Spleen (tissue), 7 donors: ENCODE measurements around the gene MT1A.

ENCODE experiments used
- CTCF ChIP-seq, 11 experiments: fragments of 200-600 bp in 7 of 11; fragments of 450-650 bp in 4 of 11; sonication (generic) in 4 of 11; IDR thresholded peaks in 8 of 11; conservative IDR thresholded peaks in 3 of 11; 1 replicate in 7 of 11; 2 replicates in 4 of 11; pipeline versions ENCODE4 v1.4.0 to v1.8.0; 2016 to 2021; ENCODE audit warnings: antibody characterized with exemption in 11 of 11, inconsistent platforms in 4 of 11, mild to moderate bottlenecking in 1 of 11
- POLR2A ChIP-seq, 3 donors: fragments of 450-650 bp; IDR thresholded peaks; one replicate each; pipeline ENCODE4 v1.5.1; 2017; ENCODE audit warnings: antibody characterized with exemption in 3 of 3, mild to moderate bottlenecking in 1 of 3
- POLR2AphosphoS5 ChIP-seq, 3 donors: sonication (generic); formaldehyde crosslinking; IDR thresholded peaks; one replicate each; pipeline ENCODE4 v1.5.1; 2017; ENCODE audit warnings: antibody characterized with exemption in 3 of 3
- donor health status: DM: no; HTN: no; CAD: no; lungs with moderate emphysema.
- donor health status: DM: no; HTN: no; CAD: no.
- donor health status: DM: no; HTN: no; CAD: no.

DNA sequence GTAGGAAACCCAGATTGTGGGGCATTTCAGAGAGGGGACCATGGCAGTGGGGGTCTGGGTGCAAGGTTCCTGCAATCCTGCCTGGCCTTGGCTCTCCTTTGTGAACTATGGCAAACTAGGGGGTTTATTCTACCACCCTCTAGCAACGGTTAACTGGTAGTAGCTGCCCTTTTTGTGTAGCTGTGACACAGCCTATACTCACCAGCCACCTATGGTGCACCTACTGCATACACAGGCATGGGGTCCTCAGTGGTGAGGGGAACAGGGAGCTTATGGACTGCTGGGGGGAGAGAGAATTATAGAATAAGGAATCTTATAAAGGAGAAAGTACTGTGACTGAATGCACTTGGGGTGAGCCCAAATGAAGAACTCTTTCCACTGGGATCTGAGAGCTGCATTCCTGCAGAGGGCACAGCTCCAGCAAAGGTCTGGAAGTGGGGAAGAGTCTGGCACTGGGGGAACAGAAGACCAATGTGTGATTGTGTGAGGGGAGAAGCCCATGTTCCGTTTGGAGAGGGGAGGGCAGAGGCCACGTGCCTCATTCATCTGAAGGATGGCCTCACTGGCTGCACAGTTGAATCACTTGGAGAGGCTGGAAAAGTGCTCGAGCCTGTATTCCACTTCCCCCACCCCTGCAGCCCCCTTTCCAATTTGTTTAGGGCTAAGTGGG, 45.9 kb downstream of the MT1A start:
- TF ChIP-seq CTCF (IDR thresholded peaks at IDR 0.05 in 8 of 11, conservative IDR thresholded peaks at IDR 0.05 in 3 of 11), result no peak
- no peak for TF ChIP-seq POLR2AphosphoS5 (IDR thresholded peaks at IDR 0.05)
- no peak for TF ChIP-seq POLR2A (IDR thresholded peaks at IDR 0.05)
